CMK (cell line): ENCODE measurements around the gene JHY.

ENCODE experiments used
- DNase-seq: peaks from one replicate; pipeline ENCODE4 v3.0.0-alpha.2; 2010; ENCODE audit warnings: low read depth

JHY gene

DNA sequence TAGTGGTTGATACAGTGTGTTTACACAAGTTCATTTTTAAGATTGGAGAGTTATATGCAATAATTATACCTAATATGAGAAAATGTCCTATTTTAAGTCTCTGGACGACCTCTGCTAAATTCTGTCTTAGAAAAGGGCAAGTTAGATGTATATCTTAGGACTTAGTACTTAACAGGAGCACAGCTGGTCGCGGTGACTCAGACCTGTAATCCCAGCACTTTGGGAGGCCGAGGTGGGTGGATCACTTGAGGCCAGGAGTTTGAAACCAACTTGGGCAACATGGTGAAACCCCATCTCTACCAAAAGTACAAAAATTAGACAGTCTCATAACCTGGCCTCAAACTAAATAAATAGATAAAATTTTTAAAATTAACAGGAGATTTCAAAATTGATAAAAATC lies 71.9 kb downstream of the JHY start:
- DNase-seq = no peak

DNA sequence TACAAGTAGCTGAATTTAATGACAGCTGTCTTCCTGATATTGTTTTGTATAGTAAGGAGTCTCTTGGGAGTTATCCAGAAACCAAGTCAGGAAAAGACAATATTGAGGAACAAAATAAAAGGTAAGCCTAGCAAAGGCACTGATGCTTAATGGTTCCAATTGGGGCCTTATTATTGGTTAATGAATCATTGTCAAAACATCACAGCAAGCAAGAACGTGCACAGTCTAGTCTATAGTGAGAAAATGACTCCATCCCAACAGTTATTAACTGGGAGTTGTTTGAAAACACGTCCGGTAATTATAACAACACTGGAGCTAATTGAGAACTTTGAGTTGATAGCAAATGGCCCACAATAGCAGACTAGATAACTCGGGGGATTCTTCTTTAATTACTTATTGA lies 81.4 kb downstream of the JHY start:
- DNase-seq = no peak

- no peak for DNase-seq
Measured at GRCh38 chr11:122976061-122976733, 93.6 kb downstream of the JHY start.

GRCh38 chr11:122976734-122977469 lies 94.3 kb downstream of the JHY start:
- no peak for DNase-seq

- DNase-seq = no peak
Measured at GRCh38 chr11:122977470-122978298, 95.1 kb downstream of the JHY start.

DNA sequence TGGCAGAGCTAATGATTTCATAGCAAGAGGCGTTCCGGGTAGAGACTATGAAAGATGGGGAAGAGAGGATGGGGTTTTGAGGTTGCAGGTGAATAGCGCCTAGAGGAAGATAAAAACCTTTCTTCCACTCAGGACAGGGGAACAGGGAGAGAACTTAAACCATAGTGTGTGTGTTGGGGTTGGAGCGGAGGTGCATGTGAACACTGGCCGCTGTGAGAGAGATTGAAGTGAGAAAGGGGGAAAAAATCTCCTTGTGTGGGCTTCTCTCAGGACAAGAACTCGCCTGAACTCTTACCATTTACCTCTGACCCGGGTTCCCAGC lies 95.7 kb downstream of the JHY start:
- no peak for DNase-seq

DNA sequence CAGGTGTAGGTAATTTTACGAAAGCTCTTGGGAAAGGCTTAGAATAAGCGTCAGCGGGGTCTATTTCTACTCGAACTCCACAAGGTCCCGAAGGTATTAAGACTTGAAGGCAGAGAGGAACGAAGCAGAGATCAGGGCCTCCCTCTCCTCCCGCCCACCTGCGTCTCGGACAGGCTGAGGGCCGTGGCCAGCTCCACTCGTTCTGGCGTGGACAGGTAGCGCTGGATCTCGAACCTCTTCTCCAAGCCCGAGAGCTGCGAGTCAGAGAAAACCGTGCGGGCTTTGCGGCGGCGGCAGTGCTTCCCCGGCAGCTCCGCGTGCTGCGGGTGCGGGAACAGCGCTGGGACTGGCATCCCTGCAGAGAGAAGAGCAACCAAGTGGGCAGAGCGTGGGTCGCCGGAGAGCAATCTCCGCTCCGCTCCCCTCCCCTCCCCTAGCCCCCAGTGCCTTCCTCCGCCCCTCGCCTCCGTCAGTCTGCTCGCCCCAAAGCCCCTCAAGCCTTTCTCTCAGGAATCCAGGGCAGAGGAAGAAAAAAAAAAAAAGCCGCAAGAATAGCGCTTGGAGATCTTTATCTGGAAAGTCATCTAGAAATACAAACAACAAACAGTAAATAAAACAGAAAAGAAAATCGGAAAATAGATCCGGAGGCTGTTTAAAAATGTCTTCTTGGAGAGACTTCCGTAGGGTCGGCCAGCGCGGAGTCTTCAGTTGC lies 96.7 kb downstream of the JHY start:
- DNase-seq = no peak

DNA sequence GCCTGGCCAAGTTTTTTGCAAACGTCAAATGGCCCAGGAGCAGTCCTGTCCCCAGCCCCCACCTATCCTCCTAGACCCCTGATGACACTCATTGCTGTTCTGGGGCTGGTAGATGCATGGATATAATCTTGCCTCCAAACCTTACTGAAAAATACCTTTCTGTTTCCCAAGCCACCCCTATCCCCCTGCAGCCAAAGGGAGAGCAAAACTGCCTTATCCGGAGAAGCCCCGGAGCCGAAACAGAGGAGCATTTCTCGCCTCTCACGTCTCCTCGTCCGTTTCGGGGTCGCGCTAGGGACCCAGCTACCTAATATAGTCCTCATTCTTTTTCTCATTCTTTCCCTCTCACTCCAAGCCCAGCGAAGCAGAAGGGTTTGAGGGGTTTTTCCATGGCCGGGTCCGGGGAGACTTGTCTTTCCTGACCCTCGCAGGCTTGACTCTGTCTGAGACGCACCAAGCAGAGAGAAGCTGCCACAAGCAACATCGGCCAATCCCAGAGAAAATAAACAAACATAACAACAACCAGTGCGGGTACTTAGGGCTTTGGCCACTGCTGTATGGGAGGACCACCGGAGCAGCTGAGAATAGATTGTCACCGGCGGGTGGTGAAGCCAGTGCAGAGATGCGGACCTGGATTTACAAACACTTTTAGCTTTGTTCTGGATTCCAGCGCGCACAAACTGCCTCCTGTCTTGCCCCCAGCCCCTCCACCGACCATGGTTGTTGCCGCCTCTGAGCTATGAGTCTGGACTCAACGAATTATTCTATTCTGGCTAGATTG lies 97.4 kb downstream of the JHY start:
- no peak for DNase-seq

- DNase-seq = no peak
Measured at GRCh38 chr11:122981388-122982264, 99.1 kb downstream of the JHY start, which contains the start of gene BSX. TSS of gene BSX (minus strand) at chr11:122981834. CDS start at chr11:122981671, 163 bp downstream.

- no peak for DNase-seq
Measured at GRCh38 chr11:122983438-122984185, 101.1 kb downstream of the JHY start.

- DNase-seq = no peak
Measured at GRCh38 chr11:122984186-122985011, 101.8 kb downstream of the JHY start.

- DNase-seq = no peak
Measured at GRCh38 chr11:122995526-122995925, 113.0 kb downstream of the JHY start.

- no peak for DNase-seq
Measured at GRCh38 chr11:122998727-122999366, 116.3 kb downstream of the JHY start.

DNA sequence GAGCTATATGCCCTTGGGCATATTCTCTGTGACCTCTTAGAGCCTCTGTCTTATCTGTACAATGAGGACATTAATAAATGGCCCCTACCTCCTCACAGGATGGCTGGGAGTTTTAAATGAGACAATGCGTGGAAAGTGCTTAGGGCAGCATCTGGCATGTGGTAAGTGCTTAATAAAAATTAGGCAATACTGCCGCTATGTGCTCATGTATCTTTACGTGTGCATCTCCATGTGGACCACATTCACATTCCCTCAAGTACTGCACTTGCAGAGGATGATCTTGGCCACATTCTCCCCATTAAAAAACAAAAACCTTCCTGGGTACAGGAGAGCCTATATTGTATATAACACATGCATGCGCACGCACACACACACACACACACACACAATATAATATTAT lies 118.2 kb downstream of the JHY start:
- DNase-seq = no peak

GRCh38 chr11:123006860-123007542 lies 124.4 kb downstream of the JHY start:
- no peak for DNase-seq
